ENCODE data around the gene MRAP. TPM values are rescaled to one million over a fixed set of nuclear protein-coding genes. Genes with fewer than 3 reads are reported as not detected.
"Not testable (repeated sequence)": the region's sequence is repeated elsewhere in the genome, so short reads cannot be mapped to it uniquely, and the experiment has no call there.

The MRAP gene
- total RNA-seq, 1 experiment from 2014 or later, result not detected

GRCh38 chr21:32310976-32311375 is 12.3 kb downstream of the MRAP start:
- H3K4me2 ChIP-seq (ENCODE audit: low read length); H2AFZ ChIP-seq (ENCODE audit: low read depth, low read length, poor library complexity, severe bottlenecking); H3K4me3 ChIP-seq (replicated peaks in 1 of 2; ENCODE audit: low read depth in 1 of 2, low read length in 2 of 2); H3K27me3 ChIP-seq (ENCODE audit: insufficient read depth, low read length); ATAC-seq; CTCF ChIA-PET; H3K27ac ChIP-seq (ENCODE audit: low read depth, low read length); POLR2A ChIA-PET; BruUV-seq (replicated peaks); H3K4me1 ChIP-seq (ENCODE audit: control insufficient read depth in 1 of 2, insufficient read depth in 2 of 2, low read length in 2 of 2); intact Hi-C loops (cut with micrococcal nuclease); H4K20me1 ChIP-seq (ENCODE audit: insufficient read depth); H3K9me3 ChIP-seq (ENCODE audit: control insufficient read depth in 1 of 2, insufficient read depth in 1 of 2, low read depth in 1 of 2, low read length in 2 of 2); H3K9ac ChIP-seq (ENCODE audit: low read length); DNase-seq (ENCODE audit: low read depth, low spot score); RAD21 ChIA-PET (ENCODE audit: low non-redundant PET in 1 of 2, low total read pairs in 2 of 2, uncharacterized antibody in 2 of 2, unreplicated experiment in 2 of 2); H3K9me2 ChIP-seq (ENCODE audit: insufficient read depth): not testable (repeated sequence)
- H3K36me3 ChIP-seq (ENCODE audit: control insufficient read depth in 1 of 2, insufficient read depth in 2 of 2, low read length in 2 of 2), result peaks cover 29 to 42% of the 10 kb centered on the region in 2 experiments; a peak in 3 of 4 replicates
- peaks cover 12% of the 10 kb centered on the region; the same call in 1 of the 2 replicates for H3K79me2 ChIP-seq (ENCODE audit: insufficient read depth, low read length)

- Histone ChIP-seq H3K9me3 (ENCODE audit: control insufficient read depth in 1 of 2, insufficient read depth in 1 of 2, low read depth in 1 of 2, low read length in 2 of 2) (no peaks in the 10 kb centered on the region), H3K4me3 (replicated peaks in 1 of 2; ENCODE audit: low read depth in 1 of 2, low read length in 2 of 2) (no peak overlapping the region), H3K27me3 (ENCODE audit: insufficient read depth, low read length) (no peaks in the 10 kb centered on the region), H3K27ac (ENCODE audit: low read depth, low read length) (no peak overlapping the region), H4K20me1 (ENCODE audit: insufficient read depth) (peaks cover 3% of the 10 kb centered on the region; the same call in 1 of the 2 replicates), H3K4me2 (ENCODE audit: low read length) (no peak overlapping the region), H2AFZ (ENCODE audit: low read depth, low read length, poor library complexity, severe bottlenecking) (no peak overlapping the region), H3K9me2 (ENCODE audit: insufficient read depth) (no peaks in the 10 kb centered on the region), H3K4me1 (ENCODE audit: control insufficient read depth in 1 of 2, insufficient read depth in 2 of 2, low read length in 2 of 2) (no peaks in the 10 kb centered on the region), H3K36me3 (ENCODE audit: control insufficient read depth in 1 of 2, insufficient read depth in 2 of 2, low read length in 2 of 2) (peaks cover 32 to 44% of the 10 kb centered on the region in 2 experiments; a peak in 3 of 4 replicates), H3K9ac (ENCODE audit: low read length) (no peak overlapping the region), H3K79me2 (ENCODE audit: insufficient read depth, low read length) (peaks cover 15% of the 10 kb centered on the region; the same call in 1 of the 2 replicates)
- intact Hi-C loops (cut with micrococcal nuclease), result no loop called here
- no peak for ATAC-seq
- CTCF ChIA-PET, result no interaction called here
- TF ChIP-seq ZFX (IDR thresholded peaks at IDR 0.05) (no peak), POLR2A (IDR thresholded peaks at IDR 0.05; ENCODE audit: borderline replicate concordance, extremely low read depth, insufficient read depth, insufficient read length) (no peak)
- DNase-seq (ENCODE audit: low read depth, low spot score), result no peak
- POLR2A ChIA-PET, result no interaction called here
- RAD21 ChIA-PET (ENCODE audit: low non-redundant PET in 1 of 2, low total read pairs in 2 of 2, uncharacterized antibody in 2 of 2, unreplicated experiment in 2 of 2), result no interaction called here
- BruUV-seq (replicated peaks), result no TSS peak
Observed at GRCh38 chr21:32311621-32312020, 13.0 kb downstream of the MRAP start.

GRCh38 chr21:32312326-32312725 is 13.7 kb downstream of the MRAP start:
- Histone ChIP-seq H3K4me2 (ENCODE audit: low read length) (no peak overlapping the region), H3K27me3 (ENCODE audit: insufficient read depth, low read length) (no peaks in the 10 kb centered on the region), H3K9me3 (ENCODE audit: control insufficient read depth in 1 of 2, insufficient read depth in 1 of 2, low read depth in 1 of 2, low read length in 2 of 2) (no peaks in the 10 kb centered on the region), H3K36me3 (ENCODE audit: control insufficient read depth in 1 of 2, insufficient read depth in 2 of 2, low read length in 2 of 2) (peaks cover 34 to 47% of the 10 kb centered on the region in 2 experiments; a peak in 3 of 4 replicates), H3K9ac (ENCODE audit: low read length) (no peak overlapping the region), H4K20me1 (ENCODE audit: insufficient read depth) (no peaks in the 10 kb centered on the region), H2AFZ (ENCODE audit: low read depth, low read length, poor library complexity, severe bottlenecking) (no peak overlapping the region), H3K4me1 (ENCODE audit: control insufficient read depth in 1 of 2, insufficient read depth in 2 of 2, low read length in 2 of 2) (no peaks in the 10 kb centered on the region), H3K9me2 (ENCODE audit: insufficient read depth) (no peaks in the 10 kb centered on the region), H3K27ac (ENCODE audit: low read depth, low read length) (no peak overlapping the region), H3K79me2 (ENCODE audit: insufficient read depth, low read length) (peaks cover 17% of the 10 kb centered on the region; the same call in 1 of the 2 replicates), H3K4me3 (replicated peaks in 1 of 2; ENCODE audit: low read depth in 1 of 2, low read length in 2 of 2) (no peak overlapping the region)
- intact Hi-C loops (cut with micrococcal nuclease), result no loop called here
- POLR2A ChIA-PET, result no interaction called here
- DNase-seq (ENCODE audit: low read depth, low spot score) (no peak), ATAC-seq (no peak)
- CTCF ChIA-PET, result no interaction called here
- no TSS peak for BruUV-seq (replicated peaks)
- RAD21 ChIA-PET (ENCODE audit: low non-redundant PET in 1 of 2, low total read pairs in 2 of 2, uncharacterized antibody in 2 of 2, unreplicated experiment in 2 of 2), result no interaction called here
- TF ChIP-seq ZFX (IDR thresholded peaks at IDR 0.05) (no peak), POLR2AphosphoS5 (IDR thresholded peaks at IDR 0.05; ENCODE audit: low read depth, low read length) (no peak), RAD21 (IDR thresholded peaks at IDR 0.05; ENCODE audit: low read depth) (no peak), ZNF274 (IDR thresholded peaks at IDR 0.05; ENCODE audit: low read depth, low read length) (no peak), EGR1 (IDR thresholded peaks at IDR 0.05; ENCODE audit: low read depth) (no peak), REST (IDR thresholded peaks at IDR 0.05; ENCODE audit: low read depth) (no peak), EZH2 (IDR thresholded peaks at IDR 0.05) (no peak), SIN3A (IDR thresholded peaks at IDR 0.05; ENCODE audit: low read depth) (no peak), SRF (IDR thresholded peaks at IDR 0.05; ENCODE audit: low read depth) (no peak), EZH2phosphoT487 (IDR thresholded peaks at IDR 0.05; ENCODE audit: borderline replicate concordance) (no peak), CBX3 (IDR thresholded peaks at IDR 0.05; ENCODE audit: low read depth) (no peak)

Data from HCT116 (cell line).